Activated CD4-positive, alpha-beta T cell treated with anti-CD3 and anti-CD28 coated beads for 1 hour (primary cell): ENCODE results near the gene TERC.
A peak's percentile ranks its signal among the peaks of the same experiment; 100 is the strongest.

Experiments used
- DNase-seq: peaks from one replicate; pipeline ENCODE4 v3.0.0-alpha.2; 2020

TERC gene

GRCh38 chr3:169764882-169765612 is at the start of gene TERC:
TSS of gene TERC (minus strand) at chr3:169765060.
- peak; percentile 91 for DNase-seq

GRCh38 chr3:169813757-169814517 is 49.1 kb upstream of the TERC start:
- peak; percentile 53 for DNase-seq

- no peak for DNase-seq
Measured at GRCh38 chr3:169813278-169813677, 48.4 kb upstream of the TERC start.

- DNase-seq, result peak; percentile 51
Measured at GRCh38 chr3:169812332-169813235, 47.7 kb upstream of the TERC start, which contains the start of the genes LRRC34 and LRRIQ4. TSS of gene LRRC34 (minus strand) at chr3:169812904. CDS start at chr3:169812548, 356 bp downstream. TSS of gene LRRIQ4 (plus strand) at chr3:169812870. CDS start at chr3:169821922, 9,052 bp downstream.

- DNase-seq, result no peak
Measured at GRCh38 chr3:169811631-169812331, 46.9 kb upstream of the TERC start.

- DNase-seq, result no peak
Measured at GRCh38 chr3:169809230-169809795, 44.5 kb upstream of the TERC start.

- no peak for DNase-seq
Measured at GRCh38 chr3:169804681-169805080, 39.8 kb upstream of the TERC start.

GRCh38 chr3:169792359-169792758 is 27.5 kb upstream of the TERC start:
- DNase-seq, result no peak

GRCh38 chr3:169790687-169791429 is 26.0 kb upstream of the TERC start:
- no peak for DNase-seq

GRCh38 chr3:169790219-169790618 is 25.4 kb upstream of the TERC start:
- no peak for DNase-seq

- DNase-seq, result no peak
Measured at GRCh38 chr3:169787791-169788190, 22.9 kb upstream of the TERC start.

- no peak for DNase-seq
Measured at GRCh38 chr3:169787120-169787519, 22.3 kb upstream of the TERC start.

- no peak for DNase-seq
Measured at GRCh38 chr3:169781209-169781855, 16.5 kb upstream of the TERC start.

GRCh38 chr3:169780742-169781141 is 15.9 kb upstream of the TERC start:
- no peak for DNase-seq

GRCh38 chr3:169777822-169778221 is 13.0 kb upstream of the TERC start:
- DNase-seq, result no peak

- DNase-seq, result no peak
Measured at GRCh38 chr3:169774186-169774585, 9.3 kb upstream of the TERC start.

GRCh38 chr3:169772897-169773816 is 8.3 kb upstream of the TERC start, which contains the start of gene MYNN:
TSS of gene MYNN (plus strand) at chr3:169773396. CDS start at chr3:169774296, 900 bp downstream.
- DNase-seq, result peak; percentile 87

GRCh38 chr3:169772305-169772896 is 7.5 kb upstream of the TERC start:
- no peak for DNase-seq
